AG10803 (cell line): ENCODE results near the gene DNAL4.

Experiments
- DNase-seq: peaks from one replicate; pipeline ENCODE4 v3.0.0; 2010; ENCODE audit warnings: low read depth
- H3K4me3 ChIP-seq: 2 replicates; pipeline ENCODE4 v1.5.1; 2011; ENCODE audit warnings: mild to moderate bottlenecking, low read length, control low read depth
- CTCF ChIP-seq: conservative IDR thresholded peaks from 2 replicates; pipeline ENCODE4 v1.5.1; 2011; ENCODE audit warnings: mild to moderate bottlenecking, low read length, control low read depth, inconsistent platforms

The DNAL4 gene

DNA sequence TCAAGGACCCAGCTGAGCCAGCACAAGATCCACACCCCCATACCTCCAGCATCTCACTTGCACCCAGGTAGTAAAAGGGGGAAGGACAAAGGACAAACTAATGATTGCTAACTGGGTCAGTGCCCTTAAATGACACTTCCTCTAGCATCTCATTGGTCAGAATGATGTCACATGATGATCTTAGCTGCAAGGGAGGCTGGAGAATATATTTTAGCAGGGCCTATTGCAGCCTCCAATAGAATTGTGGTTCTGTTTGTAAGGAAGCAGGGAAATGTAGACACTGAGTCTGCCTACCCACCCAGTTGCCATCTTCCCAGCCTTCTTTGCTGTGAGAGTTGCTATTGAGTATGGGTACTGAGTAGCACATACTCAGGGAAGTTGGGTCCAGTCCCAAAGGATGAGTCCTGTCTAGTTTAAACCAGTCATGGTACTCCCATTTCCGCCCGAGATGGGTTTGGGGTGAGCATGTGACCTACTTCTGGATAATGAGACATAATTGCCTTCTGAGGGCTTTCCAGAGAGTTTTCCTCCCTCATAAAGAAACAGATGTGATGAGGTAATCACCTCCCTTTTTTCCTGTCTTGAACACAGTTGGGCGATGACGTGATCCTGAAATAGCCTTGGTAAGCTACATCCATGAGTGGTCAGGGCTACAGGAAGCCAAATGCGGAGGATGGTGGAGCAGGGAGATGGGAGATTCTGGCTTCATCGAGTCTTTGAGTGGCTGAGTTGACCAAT lies 5.5 kb upstream of the DNAL4 start:
- peak; percentile 76 for DNase-seq
- H3K4me3 ChIP-seq = no peak overlapping the region
- no peak for TF ChIP-seq CTCF

GRCh38 chr22:38798496-38798895 lies 4.6 kb upstream of the DNAL4 start:
- no peak for DNase-seq
- no peak for TF ChIP-seq CTCF
- no peak overlapping the region for H3K4me3 ChIP-seq

DNA sequence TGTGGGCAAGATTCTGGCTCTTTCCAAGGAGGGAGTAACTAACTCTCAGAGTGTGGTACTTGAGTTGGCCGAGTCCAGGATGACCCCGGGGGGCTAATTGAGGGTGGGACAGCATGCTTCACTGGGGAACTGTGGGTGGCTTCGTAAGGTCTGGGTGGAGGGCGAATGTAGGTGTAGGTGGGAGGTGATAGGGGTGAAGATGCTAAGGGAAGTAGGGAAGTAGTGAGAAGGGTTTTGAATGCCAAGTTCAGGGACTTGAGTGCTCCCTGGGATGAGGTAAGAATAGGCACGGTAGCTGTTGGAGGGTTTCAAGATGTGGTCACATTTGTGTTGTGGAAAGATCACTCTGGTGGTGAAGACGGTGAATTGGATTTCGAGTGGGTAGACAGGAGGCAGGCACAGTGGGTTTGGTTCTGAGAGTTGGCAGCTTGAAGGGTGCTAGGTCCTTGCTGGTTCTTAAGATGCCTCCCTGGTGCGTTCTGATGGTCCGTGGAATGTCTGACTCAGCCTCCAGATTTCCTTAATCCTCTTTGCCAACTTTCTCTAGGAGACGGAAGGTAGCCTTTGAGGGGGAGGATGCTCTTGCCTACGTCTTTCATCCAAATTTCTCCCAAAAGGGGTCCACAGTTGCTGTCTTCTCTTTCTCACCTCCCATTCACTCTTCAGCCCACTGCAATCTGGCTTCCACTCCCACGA lies 2.5 kb upstream of the DNAL4 start:
- DNase-seq = no peak
- H3K4me3 ChIP-seq = no peak overlapping the region
- TF ChIP-seq CTCF = no peak

- TF ChIP-seq CTCF = no peak
- DNase-seq = no peak
- no peak overlapping the region for H3K4me3 ChIP-seq
Observed at GRCh38 chr22:38795569-38795968, 1.6 kb upstream of the DNAL4 start.

GRCh38 chr22:38793317-38793716 lies 626 bp downstream of the DNAL4 start:
- no peak for DNase-seq
- peak overlapping the region; percentile 96 for H3K4me3 ChIP-seq
- TF ChIP-seq CTCF = no peak

- no peak for DNase-seq
Observed at GRCh38 chr22:38792833-38793232, 1.1 kb downstream of the DNAL4 start.

More at GRCh38 chr22:38792833-38793232, 1.1 kb downstream of the DNAL4 start:
- H3K4me3 ChIP-seq = peak overlapping the region; percentile 96
- no peak for TF ChIP-seq CTCF
